ENCODE results near the gene B3GNT8.
"Not testable (repeated sequence)": the region's sequence is repeated elsewhere in the genome, so short reads cannot be mapped to it uniquely, and the experiment has no call there.

The B3GNT8 gene, protein sequence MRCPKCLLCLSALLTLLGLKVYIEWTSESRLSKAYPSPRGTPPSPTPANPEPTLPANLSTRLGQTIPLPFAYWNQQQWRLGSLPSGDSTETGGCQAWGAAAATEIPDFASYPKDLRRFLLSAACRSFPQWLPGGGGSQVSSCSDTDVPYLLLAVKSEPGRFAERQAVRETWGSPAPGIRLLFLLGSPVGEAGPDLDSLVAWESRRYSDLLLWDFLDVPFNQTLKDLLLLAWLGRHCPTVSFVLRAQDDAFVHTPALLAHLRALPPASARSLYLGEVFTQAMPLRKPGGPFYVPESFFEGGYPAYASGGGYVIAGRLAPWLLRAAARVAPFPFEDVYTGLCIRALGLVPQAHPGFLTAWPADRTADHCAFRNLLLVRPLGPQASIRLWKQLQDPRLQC

DNA sequence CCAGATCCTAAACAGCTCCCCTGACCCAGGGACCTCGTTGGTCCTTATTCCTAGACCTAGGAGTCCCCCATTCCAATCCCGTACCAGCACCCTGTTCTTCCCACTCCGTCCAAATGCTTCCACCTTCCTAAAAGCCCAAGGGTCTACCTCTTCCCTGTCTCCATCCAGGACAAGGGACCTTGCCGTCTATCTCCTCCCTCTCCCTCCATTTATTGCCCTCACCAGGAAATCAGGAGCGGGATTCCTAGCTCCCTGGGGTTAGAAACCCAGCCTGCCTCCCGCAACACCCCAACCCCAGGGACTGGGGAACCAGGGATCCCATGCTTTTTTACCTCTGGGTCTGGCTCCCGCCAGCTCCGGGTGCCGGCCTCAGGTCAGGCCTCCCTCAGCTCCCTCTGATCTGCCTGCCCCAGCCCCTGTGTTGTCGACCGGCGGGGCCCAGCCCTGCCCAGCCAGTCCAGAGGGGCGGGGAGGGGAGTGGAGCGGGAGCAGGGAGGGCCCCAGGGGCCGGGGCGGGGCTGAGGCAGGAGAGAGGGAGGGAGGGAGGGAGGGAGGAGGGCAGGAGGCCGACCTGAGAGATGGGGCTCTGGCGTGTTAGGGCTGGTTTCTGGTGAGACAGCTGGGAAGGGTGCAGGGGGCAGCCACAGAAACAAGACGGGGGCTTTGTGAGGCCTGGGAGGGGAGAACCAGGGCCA lies at the start of gene B3GNT8:
Gene B3GNT8 (minus strand): TSS at position 423 of the 695 bp plus-strand sequence. CDS start 596 bp downstream, outside the sequence.
- no peak for DNase-seq (ENCODE audit: low spot score)

DNA sequence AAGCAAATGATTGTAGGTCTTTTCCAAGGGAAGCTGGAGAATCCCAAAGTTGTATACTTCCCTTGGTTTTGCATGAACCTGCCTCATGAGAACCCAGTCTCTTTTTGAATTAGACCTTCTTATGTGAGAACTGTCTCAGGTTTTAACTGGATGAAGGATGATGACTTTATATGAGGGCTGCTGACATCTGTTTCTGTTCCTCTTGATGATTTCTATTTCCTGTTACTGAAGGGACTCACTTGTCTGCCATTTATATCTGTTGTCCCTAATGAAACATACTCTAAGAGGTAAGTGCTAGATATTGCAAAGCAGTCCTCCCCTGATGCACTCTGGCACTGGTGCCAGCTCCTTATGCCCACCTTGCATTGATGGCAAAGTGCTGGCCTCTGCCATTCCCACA lies 49.4 kb upstream of the B3GNT8 start:
- no peak for DNase-seq (ENCODE audit: low spot score)

DNA sequence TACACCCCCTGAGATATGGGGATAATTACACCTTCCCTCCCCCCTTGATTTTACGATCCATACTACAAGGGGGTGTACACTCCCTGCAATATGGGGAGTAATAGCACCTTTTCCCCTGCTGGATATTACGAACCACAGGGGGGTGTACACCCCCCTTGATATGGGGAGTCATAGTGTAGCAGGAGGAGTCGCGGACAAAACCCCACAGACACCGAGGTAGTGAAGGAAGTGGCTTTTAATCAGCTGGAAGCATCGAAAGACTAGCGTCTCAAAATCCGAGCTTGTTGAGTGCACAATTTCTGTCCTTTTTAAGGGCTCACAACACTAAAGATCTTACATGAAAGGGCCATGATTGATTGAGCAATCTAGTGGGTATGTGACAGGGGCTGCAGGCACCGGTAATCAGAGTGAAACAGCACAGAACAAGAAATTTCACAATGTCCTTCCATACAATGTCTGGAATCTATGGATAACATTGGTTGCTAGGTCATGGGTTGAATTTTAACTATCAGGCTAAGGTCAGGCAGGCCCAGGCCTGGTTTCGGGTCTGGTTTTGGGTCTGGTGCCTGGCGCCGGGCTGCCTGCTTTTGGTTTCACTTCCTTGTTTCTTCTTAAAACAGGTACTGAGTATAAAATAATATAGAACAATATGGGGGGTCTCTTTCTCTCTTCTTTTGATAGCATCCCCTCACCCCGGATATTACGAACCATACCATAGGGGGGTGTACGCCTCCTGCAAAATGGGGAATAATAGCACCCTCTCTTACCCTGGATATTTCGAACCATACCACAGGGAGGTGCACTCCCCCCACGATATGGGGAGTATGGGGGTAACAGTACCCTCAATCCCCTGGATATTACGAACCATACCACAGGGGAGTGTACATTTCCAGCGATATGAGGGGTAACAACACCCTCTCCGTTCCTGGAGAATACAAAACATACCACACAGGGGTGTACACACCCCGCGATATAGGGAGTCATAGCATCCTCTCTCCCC lies 36.4 kb upstream of the B3GNT8 start:
- DNase-seq (ENCODE audit: low spot score) = not testable (repeated sequence)

DNA sequence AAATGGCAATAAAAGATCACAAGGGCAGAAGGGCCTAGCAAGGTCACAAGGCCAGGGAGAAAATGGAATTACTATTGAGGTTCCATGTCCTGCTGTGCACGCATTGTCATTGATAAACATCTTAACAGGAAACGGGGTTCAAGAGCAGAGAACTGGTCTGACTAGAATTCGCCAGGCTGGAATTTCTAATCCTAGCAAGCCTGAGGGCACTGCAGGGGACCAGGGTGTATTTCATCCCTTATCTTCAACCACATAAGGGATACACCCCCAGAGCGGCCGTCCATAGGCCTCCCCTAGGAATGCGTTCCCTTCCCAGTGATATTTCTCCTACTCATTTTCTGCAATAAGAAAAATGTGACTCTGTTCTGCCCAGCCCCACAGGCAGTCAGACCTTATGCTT lies 35.3 kb upstream of the B3GNT8 start:
- DNase-seq (ENCODE audit: low spot score) = no peak

DNA sequence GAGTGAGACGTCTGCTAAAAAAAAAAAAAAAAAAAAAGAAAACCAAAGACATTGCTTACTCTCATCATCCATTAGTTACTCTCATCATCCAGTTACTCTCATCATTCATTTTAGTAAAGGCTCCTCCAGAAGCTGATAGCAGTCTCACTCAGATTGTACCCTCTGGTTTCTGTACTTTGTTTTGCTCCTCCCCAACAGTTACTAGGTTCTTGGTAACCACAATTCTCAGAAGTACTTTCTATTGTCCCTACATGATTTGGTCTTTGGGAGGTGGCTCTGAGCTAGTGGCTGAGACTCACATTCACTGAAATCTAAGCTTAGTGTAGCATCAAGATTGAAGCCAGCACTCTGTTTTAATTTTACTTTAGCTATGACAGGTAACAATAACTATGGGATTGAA lies 30.1 kb upstream of the B3GNT8 start:
- DNase-seq (ENCODE audit: low spot score) = no peak

DNA sequence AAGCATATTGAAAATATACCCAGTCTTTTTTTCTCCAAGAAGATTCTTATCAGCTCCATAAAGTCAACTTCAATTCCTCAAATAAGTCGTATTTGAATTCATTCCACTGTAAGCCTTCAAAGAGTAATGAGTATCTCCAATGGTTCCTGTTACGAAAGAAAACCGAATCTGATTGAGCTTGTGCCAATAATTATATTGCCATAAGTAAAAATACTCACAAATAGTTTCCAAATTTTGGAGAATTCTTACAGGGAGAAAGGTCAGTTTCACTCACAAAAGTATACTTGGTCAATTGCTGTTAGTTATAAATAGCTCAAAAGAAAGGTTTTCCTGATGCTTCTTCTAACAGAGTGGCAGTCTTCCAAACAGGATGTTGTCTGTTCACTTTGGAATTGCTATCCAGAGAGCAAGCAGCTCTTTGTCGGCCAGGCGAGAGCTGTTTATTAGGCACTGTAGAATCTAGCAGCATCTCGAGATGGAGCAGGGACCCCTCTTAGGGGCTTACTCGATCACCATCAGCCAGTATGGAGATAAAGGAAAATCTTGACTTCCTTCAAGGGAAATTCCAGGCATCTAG lies 29.3 kb upstream of the B3GNT8 start:
- no peak for DNase-seq (ENCODE audit: low spot score)

DNA sequence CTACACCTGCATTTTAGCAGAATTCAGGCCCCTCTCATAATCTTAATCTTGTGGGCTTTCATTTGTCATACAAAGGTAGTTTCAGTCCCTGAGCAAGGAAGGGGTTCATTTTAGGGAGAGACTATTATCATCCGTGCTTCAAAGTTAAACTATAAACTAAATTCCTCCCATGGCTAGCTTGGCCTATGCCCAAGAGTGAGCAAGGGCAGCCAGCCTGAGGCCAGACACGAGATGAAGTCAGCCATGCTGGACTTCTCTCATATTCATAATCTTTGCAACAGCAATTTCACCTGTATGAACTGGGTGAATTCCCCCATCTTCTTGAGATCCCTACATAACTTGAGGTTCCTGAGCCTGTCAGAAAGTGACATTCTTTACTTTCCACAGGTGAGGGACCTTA lies 28.8 kb upstream of the B3GNT8 start:
- DNase-seq (ENCODE audit: low spot score) = no peak

DNA sequence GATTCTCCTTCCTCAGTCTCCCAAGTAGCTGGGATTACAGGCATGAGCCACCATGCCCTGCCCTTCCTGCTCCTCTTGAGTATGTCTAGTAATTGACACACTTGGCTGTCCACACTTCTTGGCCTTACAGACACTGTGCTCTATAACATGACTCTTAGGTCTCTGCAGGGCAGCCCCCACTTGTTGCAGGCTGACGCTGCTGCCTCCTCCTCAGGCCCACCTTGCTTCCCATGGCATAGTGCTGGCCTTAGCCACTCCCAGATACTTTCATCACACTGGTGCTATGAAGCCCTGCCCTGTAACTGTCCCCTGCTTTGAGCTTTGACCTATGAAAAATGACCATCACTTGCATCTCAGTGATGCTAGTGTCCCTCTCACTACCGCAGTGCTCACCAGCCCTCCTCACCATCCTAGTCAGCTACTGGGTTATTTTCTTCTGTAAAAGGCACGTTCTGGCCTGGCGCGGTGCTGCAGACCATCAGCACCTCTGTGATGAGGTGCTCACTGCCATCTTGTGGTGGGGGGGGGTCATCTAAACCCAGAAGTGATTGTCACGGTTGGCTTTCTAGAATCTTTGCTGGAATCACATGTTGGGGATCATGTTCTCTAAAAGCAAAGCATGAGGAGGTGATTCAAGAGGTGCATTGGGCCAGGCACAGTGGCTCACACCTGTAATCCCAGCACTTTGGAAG lies 25.6 kb upstream of the B3GNT8 start:
- DNase-seq (ENCODE audit: low spot score) = no peak

DNA sequence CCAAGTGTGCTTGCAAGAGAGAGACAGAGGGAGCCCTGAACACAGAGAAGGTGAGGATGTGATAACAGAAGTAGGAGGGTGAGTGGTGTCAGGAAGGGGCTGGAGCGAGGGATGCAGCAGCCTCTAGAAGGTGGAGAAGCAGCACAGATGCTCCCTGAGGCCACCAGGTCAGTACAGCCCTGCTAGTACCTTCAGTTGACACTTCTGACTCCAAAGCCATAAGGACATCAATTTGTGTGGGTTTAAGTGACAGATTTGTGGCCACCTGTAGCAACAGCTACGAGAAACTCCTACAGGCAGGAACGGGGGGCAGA lies 22.6 kb upstream of the B3GNT8 start:
- DNase-seq (ENCODE audit: low spot score) = no peak

DNA sequence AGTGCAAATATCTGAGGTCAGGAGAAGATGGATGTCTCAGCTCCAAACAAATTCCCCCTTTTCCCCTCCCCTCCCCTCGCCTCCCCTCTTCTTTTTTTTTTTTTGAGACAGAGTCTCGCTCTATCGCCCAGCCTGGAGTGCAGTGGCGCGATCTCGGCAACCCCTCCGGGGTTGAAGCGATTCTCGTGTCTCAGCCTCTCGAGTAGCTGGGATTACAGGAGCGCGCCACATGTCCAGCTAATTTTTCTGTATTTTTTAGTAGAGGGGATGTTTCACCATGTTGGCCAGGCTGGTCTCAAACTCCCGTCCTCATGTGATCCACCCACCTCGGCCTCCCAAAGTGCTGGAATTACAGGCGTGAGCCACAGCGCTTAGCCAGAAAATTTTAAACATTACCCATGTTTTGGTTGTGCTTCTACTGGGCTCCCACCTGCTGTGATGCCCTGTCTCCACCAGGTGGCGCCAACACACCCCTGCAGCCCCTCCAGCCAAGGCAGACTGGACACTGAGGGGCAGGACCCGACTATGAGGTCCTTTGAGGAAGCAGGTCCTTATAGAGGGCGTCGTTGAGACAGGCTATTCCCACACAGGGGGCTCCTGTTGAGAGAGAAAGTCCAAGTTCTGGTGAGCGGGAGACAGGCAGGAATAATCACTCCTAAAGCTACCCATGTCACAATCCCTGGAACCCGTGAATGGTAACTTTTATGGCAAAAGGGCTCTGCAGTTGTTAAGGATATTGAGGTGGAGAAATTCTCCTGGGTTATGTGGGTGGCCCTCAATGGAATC lies 22.1 kb upstream of the B3GNT8 start:
- DNase-seq (ENCODE audit: low spot score) = peak; percentile 88

DNA sequence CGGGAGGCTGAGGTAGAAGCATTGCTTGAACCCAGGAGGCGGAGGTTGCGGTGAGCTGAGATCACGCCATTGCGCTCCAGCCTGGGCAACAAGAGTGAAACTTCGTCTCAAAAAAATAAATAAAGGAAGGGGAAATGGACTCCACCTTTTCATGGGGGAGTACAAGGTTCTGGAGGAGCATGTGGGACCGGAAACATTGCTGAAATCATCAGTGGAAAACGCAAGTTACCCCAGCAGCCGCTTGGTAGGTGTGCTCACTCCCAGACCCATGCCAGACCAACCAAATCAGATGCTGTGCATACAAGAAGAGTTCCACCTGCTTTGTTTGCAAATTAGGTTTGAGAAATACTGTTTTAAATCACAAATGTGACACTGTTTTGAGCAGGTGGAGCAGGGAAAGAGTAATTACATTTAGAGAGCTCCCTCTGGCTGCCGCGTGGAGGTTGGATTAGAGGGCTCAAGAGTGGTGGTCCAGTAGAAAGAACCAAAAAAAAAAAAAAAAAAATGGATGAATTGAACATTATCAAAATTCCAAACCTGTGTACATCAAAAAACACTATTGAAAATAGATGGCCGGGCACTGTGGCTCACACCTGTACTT lies 20.7 kb upstream of the B3GNT8 start:
- no peak for DNase-seq (ENCODE audit: low spot score)

DNA sequence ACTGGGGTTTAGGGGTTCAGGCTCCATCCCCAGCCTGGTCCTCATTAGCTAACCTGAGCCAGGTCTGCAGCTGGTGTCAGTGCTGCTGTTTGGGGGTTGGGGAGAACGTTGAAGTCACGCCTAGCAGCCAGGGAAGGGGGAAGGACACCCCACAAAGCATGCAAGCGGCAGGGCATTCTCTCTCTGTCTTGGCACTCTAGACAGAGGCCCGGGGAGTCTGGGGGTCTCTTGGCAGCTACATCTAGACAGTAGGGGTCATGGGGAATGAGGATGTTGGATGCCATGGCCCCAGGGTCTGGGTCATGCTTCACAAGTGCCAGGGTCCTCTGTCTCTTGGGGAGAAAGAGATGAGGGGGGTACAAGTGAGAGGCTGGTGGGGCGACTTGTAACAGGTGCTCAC lies 18.4 kb upstream of the B3GNT8 start:
- no peak for DNase-seq (ENCODE audit: low spot score)

DNA sequence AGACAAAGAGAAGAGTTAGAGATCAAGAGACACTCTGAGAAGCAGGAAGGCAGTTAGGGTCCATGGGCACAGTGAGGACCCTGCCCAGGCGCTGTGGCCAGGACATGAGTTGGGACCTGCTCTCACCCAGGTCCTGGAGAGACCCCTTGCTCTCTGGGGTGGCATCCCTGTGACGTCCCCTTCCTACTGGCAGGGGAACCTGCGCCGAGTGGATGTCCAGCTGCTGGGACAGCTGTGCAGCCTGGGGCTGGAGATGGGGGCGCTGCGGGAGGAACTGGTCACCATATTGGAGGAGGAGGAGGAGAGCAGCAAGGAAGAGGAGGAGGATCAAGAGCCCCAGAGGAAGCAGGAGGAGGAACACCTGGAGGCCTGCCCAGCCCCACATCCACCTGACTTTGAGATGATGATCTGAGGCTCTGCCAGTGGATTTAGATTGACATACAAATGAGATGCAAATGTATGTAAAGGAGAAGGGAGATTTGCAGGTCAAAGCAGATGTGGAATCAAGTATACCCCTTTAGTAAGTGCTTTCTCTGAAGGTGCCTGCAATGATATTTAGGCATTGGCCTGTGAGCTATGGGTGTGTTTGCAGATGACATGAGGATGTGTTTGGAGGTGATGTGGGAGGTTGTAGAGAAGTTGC lies 16.8 kb upstream of the B3GNT8 start:
- DNase-seq (ENCODE audit: low spot score) = no peak

DNA sequence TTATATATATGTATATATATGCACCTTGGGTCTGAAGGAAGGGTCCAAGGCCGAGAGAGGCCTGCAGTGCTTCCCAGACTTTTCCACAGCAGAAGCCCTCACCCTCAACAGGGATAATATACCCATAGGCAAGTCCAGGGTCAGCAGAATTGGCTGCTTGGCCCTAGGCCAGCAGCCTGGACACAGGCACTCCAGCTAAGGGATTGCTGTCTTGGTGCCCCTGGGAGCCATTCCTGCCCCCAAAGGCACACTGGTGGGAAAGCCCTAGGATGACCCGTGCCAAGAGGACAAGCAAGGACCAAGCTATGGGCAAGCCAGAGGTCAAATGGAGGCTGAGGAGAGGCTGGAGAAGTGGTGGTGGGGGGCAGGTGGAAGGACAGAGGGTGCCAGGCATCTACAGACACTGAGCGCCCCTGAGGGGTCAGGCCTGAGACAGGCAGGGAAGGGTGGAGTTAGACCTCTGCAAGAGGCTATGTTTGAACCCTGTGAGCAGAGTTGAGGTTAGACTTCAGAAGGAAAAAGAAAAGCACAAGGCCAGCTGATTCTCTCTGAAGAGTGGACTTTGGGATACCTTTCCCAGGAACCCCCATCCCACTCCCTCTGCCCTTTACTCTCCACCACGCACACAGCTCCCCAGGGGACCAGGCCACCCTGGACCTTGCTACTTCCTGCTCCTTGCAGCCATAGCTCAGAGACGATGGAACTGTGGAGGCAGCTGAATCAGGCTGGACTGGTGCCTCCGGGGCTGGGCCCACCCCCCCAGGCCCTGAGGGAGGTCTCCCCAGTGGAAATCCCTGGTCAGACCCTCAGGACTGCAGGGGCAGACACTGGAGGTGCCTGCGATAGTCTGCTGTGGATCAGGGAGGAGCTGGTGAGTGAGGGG lies 15.5 kb upstream of the B3GNT8 start, which contains the start of gene ERICH4:
Gene ERICH4 (plus strand): TSS at position 684 of the 883 bp plus-strand sequence. CDS start 14 bp downstream, at position 698.
- DNase-seq (ENCODE audit: low spot score) = no peak

DNA sequence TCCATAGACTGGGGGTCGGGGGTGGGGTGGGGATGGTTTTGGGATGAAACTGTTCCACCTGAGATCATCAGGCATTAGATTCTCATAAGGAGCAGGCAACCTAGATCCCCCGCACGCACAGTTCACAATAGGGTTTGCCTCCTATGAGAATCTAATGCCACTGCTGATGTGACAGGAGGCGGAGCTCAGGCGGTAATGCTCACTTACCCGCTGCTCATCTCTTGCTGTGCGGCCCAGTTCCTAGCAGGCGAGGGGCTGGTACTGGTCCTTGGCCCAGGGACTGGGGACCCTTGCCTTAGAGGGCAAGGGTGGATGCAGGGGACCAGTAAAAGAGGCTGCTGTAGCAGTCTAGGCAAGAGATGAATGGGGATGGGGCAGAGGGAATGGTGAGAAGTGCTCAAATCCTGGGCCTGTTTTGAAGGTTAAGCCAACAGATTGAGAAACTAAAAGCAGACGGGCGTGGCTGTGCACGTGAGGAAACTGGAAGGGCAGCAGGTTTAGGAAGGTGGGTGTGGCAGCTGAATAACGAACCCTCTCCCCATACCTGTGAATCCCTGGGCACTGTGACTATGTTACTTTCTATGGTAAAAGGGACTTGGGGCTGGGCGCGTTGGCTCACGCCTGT lies 14.3 kb upstream of the B3GNT8 start:
- no peak for DNase-seq (ENCODE audit: low spot score)

DNA sequence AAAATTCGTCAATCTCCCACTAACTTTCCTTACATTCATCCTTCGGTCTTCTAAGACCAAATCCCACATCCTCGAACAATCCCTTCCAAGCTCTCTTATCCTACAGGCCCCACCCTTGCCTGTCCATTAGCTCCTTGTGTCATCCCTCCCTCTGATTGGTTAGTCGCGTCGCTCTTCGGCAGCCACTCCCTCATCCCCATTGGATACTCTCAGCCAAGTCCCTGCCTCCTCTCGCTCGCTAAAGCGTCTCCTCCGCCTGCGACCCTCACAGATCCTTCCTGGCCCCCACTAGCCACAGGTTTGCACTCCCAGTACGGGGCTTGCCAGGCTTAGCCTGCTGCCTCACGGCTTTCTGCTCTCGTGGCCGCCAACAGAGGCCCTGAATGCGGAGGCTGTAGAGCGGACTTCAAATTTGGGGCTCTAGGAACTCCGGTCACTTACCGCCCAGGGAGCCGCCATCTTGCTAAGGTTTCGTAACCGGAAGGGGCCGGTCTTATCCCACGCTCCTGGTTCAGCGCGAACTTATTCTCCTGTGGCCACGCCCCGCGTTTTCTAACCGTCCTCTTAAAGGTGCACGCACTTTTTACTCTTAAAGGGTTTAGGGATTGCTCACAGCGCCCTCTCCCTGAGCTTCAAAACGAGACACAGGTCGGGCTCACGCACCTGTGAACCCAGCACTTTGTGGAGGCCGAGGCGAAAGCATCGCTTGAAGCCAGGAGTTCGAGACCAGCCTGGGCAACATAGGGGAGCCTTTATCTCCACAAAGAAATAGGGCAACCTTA lies 12.5 kb upstream of the B3GNT8 start, which contains the start of gene DMAC2:
Gene DMAC2 (minus strand): TSS at position 472 of the 782 bp plus-strand sequence. CDS start 13 bp downstream, at position 459.
- peak; percentile 94 for DNase-seq (ENCODE audit: low spot score)

DNA sequence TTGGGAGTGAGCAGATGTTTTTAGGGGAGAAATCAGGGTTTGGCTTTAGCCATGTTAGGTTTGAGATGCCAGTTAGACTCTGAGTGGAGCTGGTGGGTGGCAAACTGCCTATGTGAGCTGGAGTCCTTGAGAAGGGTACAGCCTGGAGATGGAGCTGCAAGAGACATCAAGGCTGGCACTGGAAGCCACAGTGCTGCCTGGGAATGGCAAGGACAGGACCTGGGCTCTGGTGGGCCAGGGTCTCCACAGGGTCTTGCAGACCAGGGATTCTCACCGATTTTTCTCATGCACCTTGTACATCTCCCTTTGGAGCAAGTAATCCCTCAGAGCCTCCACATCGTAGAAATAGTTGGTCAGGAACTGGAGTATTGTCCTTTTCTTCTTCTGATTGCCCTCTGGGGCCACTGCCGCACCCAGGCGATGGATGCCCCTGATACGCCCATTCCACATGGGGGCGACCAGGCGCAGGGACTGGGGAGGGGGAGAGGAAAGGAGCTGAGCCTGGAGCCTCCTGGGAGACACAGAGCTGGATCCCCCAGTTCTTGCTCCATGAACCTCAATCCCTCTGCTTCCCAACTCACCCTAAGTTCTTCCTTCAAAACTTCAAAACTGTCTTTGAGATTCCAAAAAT lies 10.9 kb upstream of the B3GNT8 start:
- no peak for DNase-seq (ENCODE audit: low spot score)

All from D341Med (cell line).